Muscle of leg (tissue), 11 donors: ENCODE results near the gene KLRC3. TPM values are rescaled to one million over a fixed set of nuclear protein-coding genes. Genes with fewer than 3 reads are reported as not detected.
"Not testable (repeated sequence)": the region's sequence is repeated elsewhere in the genome, so short reads cannot be mapped to it uniquely, and the experiment has no call there.

Experiments
- DNase-seq: peaks from one replicate; pipeline ENCODE4 v3.0.0; 2013
- H3K27ac ChIP-seq: one replicate; pipeline ENCODE4 v1.5.1; 2013; ENCODE audit warnings: mild to moderate bottlenecking, low read length, control low read depth
- H3K27me3 ChIP-seq: one replicate; pipeline ENCODE4 v1.6.1; 2013; ENCODE audit warnings: low read length; ENCODE audit not compliant: control insufficient read depth, insufficient read depth
- H3K36me3 ChIP-seq: one replicate; pipeline ENCODE4 v1.6.1; 2013; ENCODE audit warnings: low read length; ENCODE audit not compliant: control insufficient read depth, insufficient read depth
- H3K4me1 ChIP-seq: one replicate; pipeline ENCODE4 v1.6.1; 2013; ENCODE audit warnings: low read length; ENCODE audit not compliant: control insufficient read depth, insufficient read depth
- H3K4me3 ChIP-seq: one replicate; pipeline ENCODE4 v1.5.1; 2013; ENCODE audit warnings: low read length, control low read depth
- H3K9me3 ChIP-seq: replicated peaks from 2 replicates; pipeline ENCODE4 v1.6.1; 2013; ENCODE audit warnings: low read depth, low read length; ENCODE audit not compliant: control insufficient read depth
- WGBS: methylation state at CpG from one replicate; pipeline ENCODE4 v1.1.5; 2013; ENCODE audit warnings: missing lambda C conversion rate; ENCODE audit not compliant: insufficient coverage; 5-methylcytosine and 5-hydroxymethylcytosine counted together
- polyA plus RNA-seq, 8 donors: library from polyadenylated mRNA; unstranded; fragments of 120-200 nt; gene quantifications; one replicate each; pipeline versions ENCODE4 v1.2.1 to v1.2.3, GENCODE V29; 2013; ENCODE audit warnings: inconsistent platforms in 1 of 8, low replicate concordance in 1 of 8; ENCODE audit not compliant: insufficient read length in 8 of 8, insufficient read depth in 1 of 8
- total RNA-seq: library from RNA; stranded (reverse); fragments of 120-200 nt; gene quantifications from one replicate; pipeline ENCODE4 v1.2.4, GENCODE V29; 2013

Gene KLRC3
- total and polyA plus RNA-seq, 9 donors = 0.09 to 0.30 (median 0.16) TPM; not detected in 6

GRCh38 chr12:10406725-10407124, 13.7 kb downstream of the KLRC3 start:
- Histone ChIP-seq H3K4me1 (no peaks in the 10 kb centered on the region), H3K27ac (no peak overlapping the region), H3K4me3 (no peak overlapping the region), H3K36me3 (no peaks in the 10 kb centered on the region), H3K27me3 (no peaks in the 10 kb centered on the region), H3K9me3 (no peaks in the 10 kb centered on the region)
- WGBS = 70% methylated on average over 3 of the region's 4 CpGs
- peak; percentile 62 for DNase-seq

GRCh38 chr12:10405294-10405693, 15.1 kb downstream of the KLRC3 start:
- Histone ChIP-seq H3K4me3 (no peak overlapping the region), H3K4me1 (no peaks in the 10 kb centered on the region), H3K27me3 (no peaks in the 10 kb centered on the region), H3K9me3 (no peaks in the 10 kb centered on the region), H3K27ac (no peak overlapping the region), H3K36me3 (no peaks in the 10 kb centered on the region)
- no peak for DNase-seq
- 100% methylated on average over 1 of the region's 5 CpGs for WGBS

DNA sequence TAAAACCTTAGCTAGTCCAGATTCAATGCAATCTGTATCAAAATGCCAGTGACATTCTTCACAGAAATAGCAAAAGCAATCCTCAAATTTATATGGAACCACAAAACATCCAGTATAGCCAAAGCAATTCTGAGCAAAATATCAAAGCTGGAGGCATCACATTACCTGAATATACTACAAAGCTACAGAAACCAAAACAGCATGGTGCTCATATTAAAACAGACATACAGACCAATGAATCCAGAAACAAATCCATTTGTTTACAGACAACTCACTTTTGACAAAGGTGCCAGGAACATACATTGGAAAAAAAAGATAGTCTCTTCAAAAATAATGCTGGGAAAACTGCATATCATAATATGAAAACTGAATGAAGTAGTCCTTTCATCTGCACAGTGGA, 15.6 kb downstream of the KLRC3 start:
- Histone ChIP-seq H3K36me3 (no peaks in the 10 kb centered on the region), H3K27me3 (no peaks in the 10 kb centered on the region), H3K4me1 (no peaks in the 10 kb centered on the region), H3K4me3 (no peak overlapping the region), H3K27ac (no peak overlapping the region), H3K9me3 (no peaks in the 10 kb centered on the region)
- DNase-seq = no peak

DNA sequence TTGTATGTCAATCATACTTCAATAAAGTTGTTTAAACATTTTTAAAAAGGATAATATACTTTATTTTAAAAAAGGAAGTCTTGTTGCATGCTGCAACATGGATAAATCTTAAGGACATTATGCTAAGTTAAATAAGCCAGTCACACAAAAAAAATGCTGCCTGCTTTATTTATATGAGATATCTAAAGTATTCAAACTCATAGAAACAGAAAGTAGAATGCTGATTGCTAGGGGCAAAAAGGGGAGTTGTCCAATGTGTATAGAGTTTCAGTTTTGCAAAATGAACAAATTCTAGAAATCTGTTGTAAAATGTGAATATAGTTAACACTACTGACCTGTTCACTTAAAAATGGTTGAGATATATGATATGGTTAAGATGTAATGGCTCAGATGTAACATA, 19.6 kb downstream of the KLRC3 start:
- Histone ChIP-seq H3K27ac (no peak overlapping the region), H3K4me3 (no peak overlapping the region), H3K4me1 (no peaks in the 10 kb centered on the region), H3K9me3 (no peaks in the 10 kb centered on the region), H3K27me3 (no peaks in the 10 kb centered on the region), H3K36me3 (no peaks in the 10 kb centered on the region)
- no peak for DNase-seq

DNA sequence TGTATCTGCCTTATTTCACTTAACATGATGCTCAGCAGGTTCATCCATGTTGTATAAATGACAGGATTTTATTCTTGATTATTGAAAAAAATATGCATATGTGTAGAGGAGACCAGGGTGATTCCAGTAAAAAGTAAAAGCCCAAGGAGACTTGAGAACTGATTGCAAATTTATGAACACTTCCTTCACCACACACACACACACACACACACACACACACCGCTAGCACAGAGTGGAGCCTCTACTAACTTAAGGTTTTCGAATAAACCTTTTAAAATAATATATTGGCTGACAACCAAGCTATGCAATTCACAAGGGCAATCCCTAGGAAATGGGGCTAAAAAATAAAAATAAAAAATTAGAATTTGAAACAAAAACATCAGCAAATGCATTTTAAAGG, 22.2 kb downstream of the KLRC3 start:
- no peaks in the 10 kb centered on the region for H3K27me3 ChIP-seq
- H3K4me3 ChIP-seq = no peak overlapping the region
- no peak overlapping the region for H3K27ac ChIP-seq
- H3K4me1 ChIP-seq = no peaks in the 10 kb centered on the region
- no peak for DNase-seq
- H3K9me3 ChIP-seq = no peaks in the 10 kb centered on the region
- no CpG with 5 or more reads among the region's 2 CpGs for WGBS
- no peaks in the 10 kb centered on the region for H3K36me3 ChIP-seq

DNA sequence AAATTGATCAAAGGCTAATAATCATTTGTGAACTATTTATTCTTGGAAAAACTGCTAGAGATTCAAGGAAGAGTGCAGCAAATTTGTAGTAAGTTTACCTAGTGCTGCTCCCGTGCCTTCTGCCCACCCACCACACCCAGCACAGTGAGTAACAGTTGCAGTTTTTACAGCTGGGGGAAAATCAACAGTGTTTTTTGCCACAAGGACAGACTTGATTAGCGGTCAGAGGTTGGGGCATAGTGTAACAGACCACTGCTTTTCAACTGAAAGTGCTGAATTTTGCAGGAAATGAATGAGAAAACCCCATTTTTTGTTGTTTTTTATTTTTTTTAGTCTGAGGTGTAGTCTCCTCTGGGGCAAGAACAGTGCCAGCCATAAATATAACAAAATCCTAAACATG, 23.1 kb downstream of the KLRC3 start:
- no peak for DNase-seq
- Histone ChIP-seq H3K4me1 (no peaks in the 10 kb centered on the region), H3K27ac (no peak overlapping the region), H3K27me3 (no peaks in the 10 kb centered on the region), H3K9me3 (no peaks in the 10 kb centered on the region), H3K36me3 (no peaks in the 10 kb centered on the region), H3K4me3 (no peak overlapping the region)
- 80% methylated on average over 1 of the region's 2 CpGs for WGBS

GRCh38 chr12:10396176-10396575, 24.2 kb downstream of the KLRC3 start:
- not testable (repeated sequence) for H3K4me1 ChIP-seq, H3K27me3 ChIP-seq, DNase-seq, H3K36me3 ChIP-seq, H3K9me3 ChIP-seq, H3K27ac ChIP-seq, H3K4me3 ChIP-seq
- WGBS = 40% methylated on average over 2 of the region's 15 CpGs

DNA sequence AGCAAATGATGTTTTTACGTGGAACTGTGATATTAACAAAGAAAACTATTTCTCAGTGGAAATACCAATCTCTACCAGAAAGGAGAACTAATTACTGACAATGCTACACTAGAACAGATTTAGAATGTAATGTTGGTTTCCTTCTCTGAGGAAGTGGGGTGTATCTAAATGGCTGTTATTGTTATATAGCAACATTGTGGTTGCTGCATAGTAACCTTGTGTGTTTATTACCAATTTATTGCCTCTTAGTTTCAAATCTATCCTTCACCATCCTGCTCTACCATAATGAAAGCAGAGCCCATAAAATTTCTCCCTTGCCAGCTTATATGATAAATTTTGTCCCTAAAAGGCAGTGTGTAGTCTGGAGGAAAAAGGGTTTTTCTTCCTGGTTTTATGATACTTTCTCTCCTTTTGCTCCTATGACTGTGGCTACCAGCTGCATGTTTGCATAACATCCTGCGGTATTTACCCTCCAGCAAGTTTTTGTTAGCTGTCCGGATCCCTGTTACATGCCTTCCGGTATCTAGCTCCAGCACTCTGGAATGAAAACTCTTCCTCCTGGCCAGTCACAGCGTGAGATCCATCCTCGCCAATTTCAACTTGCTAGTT, 24.9 kb downstream of the KLRC3 start:
- H3K27ac ChIP-seq = peak overlapping the region; percentile 42
- H3K9me3 ChIP-seq = no peaks in the 10 kb centered on the region
- H3K36me3 ChIP-seq = no peaks in the 10 kb centered on the region
- no peak overlapping the region for H3K4me3 ChIP-seq
- no peaks in the 10 kb centered on the region for H3K27me3 ChIP-seq
- DNase-seq = peak; percentile 50
- 40% methylated on average over 5 of the region's 6 CpGs for WGBS
- H3K4me1 ChIP-seq = no peaks in the 10 kb centered on the region

DNA sequence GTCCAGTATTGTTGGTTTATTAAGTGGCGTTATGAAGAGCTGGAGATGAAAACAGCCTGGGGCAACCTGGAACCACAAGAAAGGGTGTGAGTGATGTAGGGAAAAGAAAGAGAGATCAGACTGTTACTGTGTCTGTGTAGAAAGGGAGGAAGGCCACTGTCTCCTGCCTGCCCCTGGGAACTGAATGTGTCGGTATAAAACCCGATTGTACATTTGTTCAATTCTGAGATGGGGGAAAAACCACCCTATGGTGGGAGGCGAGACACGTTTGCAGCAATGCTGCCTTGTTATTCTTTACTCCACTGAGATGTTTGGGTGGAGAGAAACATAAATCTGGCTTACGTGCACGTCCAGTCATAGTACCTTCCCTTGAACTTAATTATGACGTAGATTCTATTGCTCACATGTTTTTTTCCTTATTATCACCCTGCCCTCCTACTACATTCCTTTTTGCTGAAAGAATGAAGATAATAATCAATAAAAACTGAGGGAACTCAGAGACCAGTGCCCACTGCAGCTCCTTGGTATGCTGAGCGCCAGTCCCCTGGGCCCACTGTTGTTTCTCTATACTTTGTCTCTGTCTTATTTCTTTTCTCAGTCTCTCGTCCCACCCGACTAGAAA, 25.8 kb downstream of the KLRC3 start:
- not testable (repeated sequence) for H3K27me3 ChIP-seq, DNase-seq, H3K27ac ChIP-seq, H3K9me3 ChIP-seq, H3K36me3 ChIP-seq, H3K4me3 ChIP-seq, H3K4me1 ChIP-seq
- WGBS = 100% methylated on average over 1 of the region's 11 CpGs

GRCh38 chr12:10393291-10393690, 27.1 kb downstream of the KLRC3 start:
- no peak overlapping the region for H3K27ac ChIP-seq
- WGBS = no CpG with 5 or more reads among the region's 3 CpGs
- no peaks in the 10 kb centered on the region for H3K27me3 ChIP-seq
- DNase-seq = no peak
- no peaks in the 10 kb centered on the region for H3K4me1 ChIP-seq
- H3K9me3 ChIP-seq = no peaks in the 10 kb centered on the region
- no peaks in the 10 kb centered on the region for H3K36me3 ChIP-seq
- H3K4me3 ChIP-seq = no peak overlapping the region

DNA sequence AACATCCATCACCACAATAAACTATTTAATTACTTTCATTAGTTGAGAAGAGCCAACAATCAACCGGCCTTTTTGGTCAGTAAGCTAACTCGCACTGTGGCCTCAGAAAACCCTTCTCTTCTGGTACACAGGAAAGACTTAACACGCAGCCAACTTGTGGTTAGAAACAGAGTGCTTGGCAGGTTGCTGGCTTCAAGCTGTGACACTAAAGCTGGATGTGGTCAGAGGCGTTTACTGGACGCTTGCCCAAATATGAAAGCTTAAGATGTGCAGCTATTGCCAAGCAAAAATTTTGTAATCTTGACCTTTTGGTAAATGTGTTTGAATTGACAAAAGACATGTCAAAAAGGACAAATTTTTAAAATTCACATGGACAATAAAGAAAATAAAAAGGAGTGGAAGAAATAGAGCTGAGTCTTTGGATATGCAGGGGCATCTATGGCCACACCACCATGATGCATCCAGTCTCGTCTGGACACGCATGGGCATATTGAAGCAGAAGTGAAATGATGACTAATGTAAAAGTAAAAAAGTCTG, 27.9 kb downstream of the KLRC3 start:
- H3K4me1 ChIP-seq = no peaks in the 10 kb centered on the region
- H3K9me3 ChIP-seq = no peaks in the 10 kb centered on the region
- no peak overlapping the region for H3K27ac ChIP-seq
- no peaks in the 10 kb centered on the region for H3K27me3 ChIP-seq
- H3K36me3 ChIP-seq = no peaks in the 10 kb centered on the region
- DNase-seq = peak; percentile 49
- no peak overlapping the region for H3K4me3 ChIP-seq
- 66% methylated on average over 5 of the region's 7 CpGs for WGBS
